Transverse colon (tissue), 4 donors: Measurements from ENCODE around the gene HCK.

Experiments
- CTCF ChIP-seq, 5 experiments: fragments of 200-600 bp in 3 of 5; fragments of 450-650 bp in 2 of 5; sonication (generic) in 3 of 5; IDR thresholded peaks; 1 replicate in 2 of 5; 2 replicates in 3 of 5; pipeline ENCODE4 v1.5.1; 2016 to 2017; ENCODE audit warnings: antibody characterized with exemption in 5 of 5, inconsistent platforms in 3 of 5, mild to moderate bottlenecking in 2 of 5, moderate library complexity in 1 of 5
- EP300 ChIP-seq: sonication (generic); formaldehyde crosslinking; IDR thresholded peaks from one replicate; pipeline ENCODE4 v1.6.1; 2017; ENCODE audit warnings: antibody characterized with exemption, low read depth
- POLR2A ChIP-seq: fragments of 450-650 bp; IDR thresholded peaks from one replicate; pipeline ENCODE4 v1.6.1; 2016; ENCODE audit warnings: antibody characterized with exemption, mild to moderate bottlenecking, moderate library complexity
- POLR2AphosphoS5 ChIP-seq, 3 donors: sonication (generic); formaldehyde crosslinking; IDR thresholded peaks; one replicate each; pipeline ENCODE4 v1.6.1; 2016; ENCODE audit warnings: antibody characterized with exemption in 3 of 3

GRCh38 chr20:32034581-32035425 lies 17.2 kb upstream of the HCK start:
- TF ChIP-seq POLR2A (no peak), CTCF (IDR thresholded peaks at IDR 0.05) (no peak), EP300 (no peak), POLR2AphosphoS5 (IDR thresholded peaks at IDR 0.05) (no peak)
